ENCODE data around the gene ATP5PO.
A peak's percentile ranks its signal among the peaks of the same experiment; 100 is the strongest.
"Not testable (repeated sequence)": the region's sequence is repeated elsewhere in the genome, so short reads cannot be mapped to it uniquely, and the experiment has no call there.

Gene ATP5PO

GRCh38 chr21:33897739-33898138, 17.9 kb downstream of the ATP5PO start:
- no peak for DNase-seq

- DNase-seq: no peak
Measured at GRCh38 chr21:33897098-33897497, 18.5 kb downstream of the ATP5PO start.

GRCh38 chr21:33896691-33897090, 18.9 kb downstream of the ATP5PO start:
- no peak for DNase-seq

- DNase-seq: no peak
Measured at GRCh38 chr21:33895356-33895755, 20.2 kb downstream of the ATP5PO start.

- peak in 1 of 2 experiments; percentile 10 for DNase-seq
Measured at GRCh38 chr21:33894736-33895288, 20.8 kb downstream of the ATP5PO start.

GRCh38 chr21:33893917-33894316, 21.7 kb downstream of the ATP5PO start:
- no peak for DNase-seq

- DNase-seq: no peak
Measured at GRCh38 chr21:33892853-33893252, 22.8 kb downstream of the ATP5PO start.

GRCh38 chr21:33890187-33890586, 25.4 kb downstream of the ATP5PO start:
- DNase-seq: no peak

GRCh38 chr21:33886321-33886720, 29.3 kb downstream of the ATP5PO start:
- DNase-seq: no peak

- DNase-seq: no peak
Measured at GRCh38 chr21:33885172-33885514, 30.5 kb downstream of the ATP5PO start.

GRCh38 chr21:33884376-33885171, 31.0 kb downstream of the ATP5PO start:
- DNase-seq: no peak

GRCh38 chr21:33883118-33883517, 32.5 kb downstream of the ATP5PO start:
- DNase-seq: no peak

GRCh38 chr21:33881689-33882440, 33.7 kb downstream of the ATP5PO start:
- DNase-seq: no peak

- no peak for DNase-seq
Measured at GRCh38 chr21:33880626-33881025, 35.0 kb downstream of the ATP5PO start.

- DNase-seq: no peak
Measured at GRCh38 chr21:33878824-33879223, 36.8 kb downstream of the ATP5PO start.

GRCh38 chr21:33875026-33875695, 40.4 kb downstream of the ATP5PO start:
- no peak for DNase-seq

- no peak for DNase-seq
Measured at GRCh38 chr21:33874161-33874560, 41.4 kb downstream of the ATP5PO start.

- DNase-seq: no peak
Measured at GRCh38 chr21:33872881-33873515, 42.6 kb downstream of the ATP5PO start.

GRCh38 chr21:33871171-33871570, 44.4 kb downstream of the ATP5PO start:
- no peak for DNase-seq

GRCh38 chr21:33870768-33871167, 44.8 kb downstream of the ATP5PO start:
- no peak for DNase-seq

- no peak for DNase-seq
Measured at GRCh38 chr21:33869873-33870272, 45.7 kb downstream of the ATP5PO start.

- DNase-seq: not testable (repeated sequence)
Measured at GRCh38 chr21:33867868-33868267, 47.7 kb downstream of the ATP5PO start.

- DNase-seq: no peak
Measured at GRCh38 chr21:33866826-33867225, 48.8 kb downstream of the ATP5PO start.
